KOPT-K1 (cell line): Measurements from ENCODE around the gene GALT.

Experiments used
- H3K27ac ChIP-seq: fragments of 200-600 bp; sonication (generic); 2 replicates; pipeline ENCODE4 v1.5.1; 2016; ENCODE audit warnings: antibody characterized with exemption, mild to moderate bottlenecking, low read depth, low read length; ENCODE audit not compliant: poor library complexity, severe bottlenecking
- H3K36me3 ChIP-seq: fragments of 200-600 bp; sonication (generic); 2 replicates; pipeline ENCODE4 v1.5.1; 2017; ENCODE audit warnings: antibody characterized with exemption, mild to moderate bottlenecking, low read length, moderate library complexity; ENCODE audit not compliant: insufficient read depth
- H3K9me3 ChIP-seq: fragments of 200-600 bp; sonication (generic); 2 replicates; pipeline ENCODE4 v1.5.1; 2017; ENCODE audit warnings: antibody characterized with exemption, low read length, mild to moderate bottlenecking; ENCODE audit not compliant: insufficient read depth, poor library complexity, severe bottlenecking

Gene GALT

DNA sequence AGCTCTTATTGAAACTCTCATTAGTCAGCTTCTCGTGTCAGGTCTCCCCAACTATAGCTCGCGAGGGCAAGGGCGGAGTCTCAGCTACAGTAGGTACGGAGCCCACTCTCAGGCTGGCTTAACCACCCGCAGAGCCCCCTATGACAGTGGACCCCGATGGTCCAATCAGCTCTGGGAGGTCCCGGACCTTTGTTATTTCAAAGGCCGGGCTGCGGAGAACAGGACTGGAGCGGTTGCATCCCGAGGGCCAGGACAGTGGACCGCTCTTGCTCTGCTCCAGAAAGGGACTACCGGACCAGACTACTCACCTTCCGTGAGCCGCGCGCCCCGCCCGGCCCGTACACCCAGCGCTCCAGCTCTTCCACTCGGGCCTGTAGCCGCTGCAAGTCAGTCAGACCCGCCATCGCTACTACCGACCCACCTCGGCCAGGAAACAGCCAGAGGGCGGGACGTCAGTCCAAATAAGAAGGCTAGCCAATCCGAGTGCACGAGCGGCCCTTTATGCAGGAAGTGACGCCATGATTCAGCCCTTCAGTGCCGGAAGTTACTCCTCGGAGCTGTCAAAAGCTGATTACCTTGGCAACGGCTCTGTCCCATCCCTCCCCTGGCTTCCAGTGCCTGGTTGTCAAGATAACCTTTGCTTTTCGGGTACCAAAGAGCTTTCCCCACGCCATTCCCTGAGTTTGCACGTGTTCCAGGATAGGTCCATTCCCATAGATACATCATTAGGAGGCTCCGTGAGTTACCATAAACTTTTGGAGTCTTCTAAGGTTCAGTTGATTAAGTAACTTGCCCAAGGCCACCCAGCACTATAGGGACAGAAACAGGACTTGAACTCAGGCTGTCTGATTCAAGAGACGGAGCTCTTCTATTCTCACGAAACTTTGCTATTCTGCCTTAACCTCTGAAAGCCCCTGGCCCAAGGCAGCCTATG lies 26.1 kb upstream of the GALT start, which contains the start of gene DCTN3:
Gene DCTN3, minus strand, starts transcription at position 435 of the 934 bp plus-strand sequence. Its CDS starts 31 bp downstream, at position 404.
- H3K36me3 ChIP-seq: peaks cover 32% of the 10 kb centered on the region; the same call in 1 of the 2 replicates
- H3K9me3 ChIP-seq: no peaks in the 10 kb centered on the region
- H3K27ac ChIP-seq: peak within 1 kb of the TSS; percentile 61

GRCh38 chr9:34623374-34624235 lies 22.9 kb upstream of the GALT start:
- no peak overlapping the region for H3K27ac ChIP-seq

GRCh38 chr9:34624475-34625185 lies 21.8 kb upstream of the GALT start:
- Histone ChIP-seq H3K9me3 (no peaks in the 10 kb centered on the region), H3K27ac (no peak overlapping the region), H3K36me3 (no peaks in the 10 kb centered on the region)

More at GRCh38 chr9:34623374-34624235, 22.9 kb upstream of the GALT start:
- no peaks in the 10 kb centered on the region for H3K9me3 ChIP-seq
- H3K36me3 ChIP-seq: no peaks in the 10 kb centered on the region

- no peaks in the 10 kb centered on the region for H3K36me3 ChIP-seq
- H3K27ac ChIP-seq: no peak overlapping the region
- no peaks in the 10 kb centered on the region for H3K9me3 ChIP-seq
These were observed 21.3 kb upstream of the GALT start for GRCh38 chr9:34625186-34625486.

DNA sequence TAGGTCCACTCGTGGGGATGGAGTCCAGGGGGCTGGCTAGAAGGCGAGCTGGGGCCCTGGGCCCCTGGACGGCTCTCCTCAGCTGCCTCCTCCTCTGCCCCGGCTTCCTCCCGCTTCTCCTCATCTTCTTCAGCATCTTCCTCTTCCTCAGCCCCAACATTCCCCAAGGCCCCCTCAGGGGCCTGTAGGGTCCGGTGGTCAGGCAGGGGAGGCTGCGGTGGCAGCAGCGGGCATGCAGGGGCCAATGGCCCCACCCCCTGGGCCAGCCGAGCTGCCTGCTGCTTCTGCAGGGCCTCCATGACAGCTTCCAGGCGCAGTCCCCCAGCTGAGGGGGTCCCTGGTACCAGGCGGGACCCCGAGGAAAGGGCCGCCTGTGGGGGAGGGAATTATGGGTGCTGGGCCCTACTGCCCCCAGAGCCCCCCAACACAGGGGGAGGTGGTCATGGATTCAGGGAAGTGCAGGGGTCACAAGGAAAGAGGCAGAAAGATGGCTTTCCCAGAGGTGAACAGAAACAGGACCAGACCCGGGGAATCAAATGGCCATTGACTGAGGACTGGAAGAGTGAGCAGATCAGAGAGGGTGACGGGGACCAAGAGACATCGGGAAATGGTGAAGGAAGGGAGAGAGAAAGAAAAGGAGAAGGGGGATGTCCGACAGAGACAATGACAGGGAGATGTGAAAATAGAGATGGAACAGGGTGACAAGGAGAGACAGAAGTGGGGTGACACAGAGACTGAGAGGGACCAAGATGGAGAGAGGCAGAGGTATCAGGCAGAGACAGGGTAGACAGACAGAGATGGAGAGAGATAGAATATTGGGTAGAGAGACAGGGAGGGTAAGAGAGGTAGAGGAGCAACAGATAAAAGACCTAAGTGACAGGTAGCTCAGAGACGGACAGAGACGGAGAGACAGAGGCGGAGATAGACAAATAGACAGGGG lies 18.5 kb upstream of the GALT start:
- no peaks in the 10 kb centered on the region for H3K36me3 ChIP-seq
- no peak overlapping the region for H3K27ac ChIP-seq
- H3K9me3 ChIP-seq: no peaks in the 10 kb centered on the region

DNA sequence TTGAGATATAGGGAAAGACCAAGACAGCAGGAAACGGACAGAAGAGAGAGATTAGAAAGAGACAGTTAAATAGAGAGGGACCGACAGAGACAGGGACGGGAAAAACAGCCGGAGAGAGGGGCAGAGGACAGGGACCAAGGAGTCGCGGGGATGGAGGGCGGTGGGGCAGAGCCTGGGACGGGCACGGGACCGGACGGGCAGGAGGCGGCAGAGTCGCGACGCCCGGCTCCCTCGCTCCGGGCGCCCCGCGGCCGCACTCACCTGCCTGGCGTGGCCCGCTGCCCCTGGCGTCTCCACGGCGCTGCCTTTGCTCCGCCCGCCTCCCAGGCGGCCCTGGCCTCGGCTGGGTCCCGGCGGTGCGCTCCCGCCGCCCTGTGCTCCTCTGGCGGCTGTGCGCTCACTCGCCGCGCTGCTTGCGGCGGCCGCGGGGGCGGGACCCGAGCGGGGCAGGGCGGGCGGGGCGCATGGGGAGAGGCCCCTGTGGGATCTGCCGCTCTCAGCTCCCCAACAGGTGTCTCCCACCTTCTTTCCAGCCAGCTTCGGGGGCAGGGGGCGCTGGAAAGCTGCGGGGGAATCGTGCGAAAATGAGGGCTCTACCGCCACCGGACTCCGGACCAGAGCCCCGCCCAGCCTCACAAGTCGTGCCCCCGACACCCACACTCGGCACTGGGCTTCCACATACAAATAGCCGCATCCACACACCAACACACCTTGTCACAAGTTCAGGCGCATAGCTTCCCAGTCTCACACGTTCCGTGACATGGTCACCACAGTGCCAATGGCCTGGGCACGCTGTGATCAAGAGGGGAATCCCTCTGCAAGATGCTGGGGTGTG lies 17.6 kb upstream of the GALT start, which contains the start of gene ARID3C:
Gene ARID3C, minus strand, starts transcription at position 411 of the 835 bp plus-strand sequence. CDS start 1,052 bp downstream, outside the sequence.
- H3K9me3 ChIP-seq: no peaks in the 10 kb centered on the region
- H3K27ac ChIP-seq: no peak within 1 kb of the TSS
- no peaks in the 10 kb centered on the region for H3K36me3 ChIP-seq

DNA sequence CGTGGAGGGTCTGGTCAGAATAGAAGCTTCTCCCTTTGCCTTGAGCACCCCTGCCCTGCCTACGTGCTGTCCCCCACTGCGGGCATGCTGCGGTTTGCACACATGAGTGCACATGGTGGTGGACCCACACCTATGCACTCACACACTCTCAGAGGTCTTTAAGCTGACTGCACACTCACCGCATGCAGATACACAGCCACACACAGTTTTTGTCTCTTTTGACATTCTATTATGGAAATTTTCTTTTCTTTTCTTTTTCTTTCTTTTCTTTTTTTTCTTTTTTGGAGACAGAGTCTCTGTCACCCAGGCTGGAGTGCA lies 17.0 kb upstream of the GALT start:
- no peaks in the 10 kb centered on the region for H3K9me3 ChIP-seq
- H3K27ac ChIP-seq: no peak overlapping the region
- peaks cover 2% of the 10 kb centered on the region; the same call in 1 of the 2 replicates for H3K36me3 ChIP-seq

DNA sequence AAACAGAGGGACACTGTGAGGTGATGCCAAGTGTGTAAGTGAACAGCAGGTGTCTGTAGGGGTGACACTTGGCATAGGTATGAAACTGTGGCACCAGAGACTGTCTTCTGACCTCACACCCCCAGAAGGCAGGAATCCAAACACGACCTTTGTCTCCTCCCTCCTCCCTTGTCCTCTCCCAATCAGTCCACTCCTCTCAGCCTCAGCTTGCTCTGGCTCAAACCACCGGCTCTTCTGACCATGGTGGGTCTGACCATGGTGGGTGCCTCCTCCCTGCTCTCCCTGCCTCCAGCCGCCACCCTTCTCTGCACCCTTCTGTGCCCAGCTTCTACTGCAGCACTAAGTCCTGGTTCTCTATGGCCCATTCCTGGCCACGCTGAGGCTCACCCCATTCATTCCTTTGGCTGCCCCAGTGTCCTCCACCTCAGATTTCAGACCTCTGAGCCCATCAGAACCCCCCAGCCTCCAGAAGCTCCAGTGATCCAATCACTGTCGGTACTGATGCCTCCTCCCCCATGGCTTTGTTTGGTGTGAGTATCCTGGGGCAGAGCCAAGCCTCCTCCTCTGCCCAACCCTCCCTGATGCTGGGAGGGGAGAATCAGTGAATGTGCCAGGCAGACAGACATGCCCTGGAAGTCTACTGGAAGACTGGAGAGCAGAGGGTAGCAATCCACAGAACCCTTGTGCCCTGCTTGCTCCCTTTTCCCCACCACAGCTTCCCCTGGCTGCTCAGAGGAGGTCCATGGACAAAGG lies 15.9 kb upstream of the GALT start:
- Histone ChIP-seq H3K36me3 (peaks cover 14% of the 10 kb centered on the region), H3K9me3 (no peaks in the 10 kb centered on the region), H3K27ac (no peak overlapping the region)

DNA sequence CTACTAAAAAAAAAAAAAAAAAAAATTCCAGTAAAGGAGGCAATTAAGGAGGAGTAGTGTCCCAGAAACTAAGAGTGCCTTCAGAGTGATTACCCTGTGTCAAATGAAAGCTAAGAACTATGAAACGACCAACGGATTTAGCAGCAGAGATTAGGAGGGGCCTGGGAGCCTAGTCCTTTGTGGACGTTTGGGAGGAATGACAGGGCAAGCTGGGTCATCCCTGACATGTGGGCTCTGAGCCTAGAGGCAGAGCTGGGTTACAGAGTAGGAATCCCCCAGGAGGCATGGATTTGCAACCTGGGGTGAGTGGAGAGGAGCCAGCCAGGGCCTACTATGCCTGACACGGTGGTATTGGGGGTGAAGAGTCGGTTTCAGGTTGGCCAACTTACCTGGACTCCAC lies 13.3 kb upstream of the GALT start:
- Histone ChIP-seq H3K27ac (no peak overlapping the region), H3K9me3 (no peaks in the 10 kb centered on the region), H3K36me3 (peaks cover 19% of the 10 kb centered on the region)

DNA sequence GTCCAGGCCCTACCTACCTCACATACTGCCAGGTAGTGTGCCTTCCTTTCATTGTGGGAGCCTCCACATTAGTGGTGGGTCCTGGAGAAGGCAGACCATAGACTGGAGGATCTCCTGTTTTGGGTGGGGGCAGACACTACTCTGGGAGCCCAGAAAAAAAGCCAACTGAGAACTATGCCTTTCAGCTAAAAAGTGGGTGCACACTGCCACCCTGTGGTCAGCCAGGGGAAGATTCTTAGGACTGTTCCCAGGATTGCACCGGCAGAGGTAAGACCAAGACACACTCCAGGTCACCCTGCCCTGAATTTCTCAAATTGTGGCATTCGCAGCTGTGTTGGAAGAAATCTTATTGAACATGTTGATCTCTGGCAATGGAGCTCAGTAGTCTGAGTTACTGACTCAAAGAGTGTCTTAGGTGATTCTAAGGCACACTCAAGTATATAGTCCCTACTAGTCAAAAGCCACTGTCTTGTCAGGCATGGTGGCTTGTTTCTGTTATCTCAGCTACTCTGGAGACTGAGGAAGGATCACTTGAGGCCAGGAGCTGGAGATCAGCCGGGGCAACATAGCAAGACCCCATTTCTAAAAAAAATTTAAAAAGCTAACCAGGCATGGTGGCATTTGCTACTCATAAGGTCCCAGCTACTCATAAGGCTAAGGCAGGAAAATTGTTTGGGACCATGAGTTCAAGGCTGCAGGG lies 12.5 kb upstream of the GALT start:
- Histone ChIP-seq H3K27ac (no peak overlapping the region), H3K9me3 (no peaks in the 10 kb centered on the region), H3K36me3 (peaks cover 19% of the 10 kb centered on the region)

DNA sequence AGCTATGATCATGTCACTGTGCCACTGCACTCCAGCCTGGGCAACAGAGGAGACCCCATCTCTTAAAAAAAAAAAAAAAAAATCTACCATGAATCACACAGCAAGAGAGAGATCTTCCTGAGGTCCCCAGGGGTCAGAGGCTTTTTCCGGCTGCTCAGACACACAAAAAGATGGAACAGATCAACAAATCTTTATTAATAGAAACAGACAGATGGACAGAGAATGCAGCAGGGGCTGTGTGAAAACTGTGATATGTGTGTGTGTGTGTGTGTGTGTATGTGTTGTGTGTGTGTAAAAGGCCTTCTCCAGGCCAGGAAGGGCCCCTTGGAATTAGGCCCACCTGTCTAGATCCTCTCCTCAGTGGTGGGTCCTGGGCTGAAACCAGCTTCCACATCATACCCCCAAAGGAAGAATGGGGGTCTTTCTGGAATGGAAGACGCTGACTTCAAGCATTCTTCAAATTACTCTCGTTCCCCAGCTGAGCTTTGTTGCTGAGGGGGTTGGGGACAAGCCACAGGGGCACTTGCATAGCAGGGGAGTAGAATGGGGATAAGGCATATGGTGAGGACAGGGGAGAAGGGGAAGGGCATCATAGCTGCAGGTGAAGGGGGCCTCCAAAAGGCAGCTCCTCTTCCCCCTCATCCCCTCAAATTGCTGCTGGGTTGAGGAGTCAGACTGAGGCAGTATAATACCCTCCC lies 11.8 kb upstream of the GALT start:
- peaks cover 19% of the 10 kb centered on the region for H3K36me3 ChIP-seq
- H3K9me3 ChIP-seq: no peaks in the 10 kb centered on the region
- H3K27ac ChIP-seq: no peak overlapping the region

GRCh38 chr9:34635556-34635955 lies 10.9 kb upstream of the GALT start:
- Histone ChIP-seq H3K27ac (no peak overlapping the region), H3K36me3 (peaks cover 19% of the 10 kb centered on the region), H3K9me3 (no peaks in the 10 kb centered on the region)
